SK-N-MC (cell line): Measurements from ENCODE around the gene DHX16.

Experiments
- EZH2 ChIP-seq: fragments of 200-600 bp; sonication (generic); IDR thresholded peaks from one replicate; pipeline ENCODE4 v1.6.1; 2017; ENCODE audit warnings: antibody characterized with exemption
- FOXP2 ChIP-seq: optimal IDR thresholded peaks from 2 replicates; pipeline ENCODE3; 2011; ENCODE audit warnings: mild to moderate bottlenecking, moderate library complexity; ENCODE audit not compliant: insufficient read depth; ENCODE audit errors: extremely low read length, control extremely low read depth
- POLR2AphosphoS5 ChIP-seq: IDR thresholded peaks from 2 replicates; pipeline ENCODE4 v1.6.1; 2012; ENCODE audit warnings: mild to moderate bottlenecking, low read depth, low read length, borderline replicate concordance

- TF ChIP-seq POLR2AphosphoS5 (no peak), EZH2 (no peak), FOXP2 (no peak)
Measured at GRCh38 chr6:30683980-30684338, 11.2 kb upstream of the DHX16 start.
